Frontal cortex (tissue), 4 donors: ENCODE data around the gene AKAP1. TPM values are rescaled to one million over a fixed set of nuclear protein-coding genes. Genes with fewer than 3 reads are reported as not detected.

Experiments used
- DNase-seq, 2 donors: peaks; one replicate each; pipeline ENCODE4 v3.0.0; 2012; ENCODE audit warnings: low spot score in 2 of 2
- FAIRE-seq: peaks from 2 replicates; lab custom pipeline; 2012; peaks lifted over from hg19 to GRCh38; lab: Jason Lieb, UNC
- total RNA-seq: library from RNA; depleted of rRNA; stranded (reverse); fragments of >200 nt; gene quantifications from one replicate; pipeline ENCODE4 v1.2.3, GENCODE V29; 2014
- donor health status: control.
- donor health status: control.
- donor health status: control.

AKAP1 gene, protein sequence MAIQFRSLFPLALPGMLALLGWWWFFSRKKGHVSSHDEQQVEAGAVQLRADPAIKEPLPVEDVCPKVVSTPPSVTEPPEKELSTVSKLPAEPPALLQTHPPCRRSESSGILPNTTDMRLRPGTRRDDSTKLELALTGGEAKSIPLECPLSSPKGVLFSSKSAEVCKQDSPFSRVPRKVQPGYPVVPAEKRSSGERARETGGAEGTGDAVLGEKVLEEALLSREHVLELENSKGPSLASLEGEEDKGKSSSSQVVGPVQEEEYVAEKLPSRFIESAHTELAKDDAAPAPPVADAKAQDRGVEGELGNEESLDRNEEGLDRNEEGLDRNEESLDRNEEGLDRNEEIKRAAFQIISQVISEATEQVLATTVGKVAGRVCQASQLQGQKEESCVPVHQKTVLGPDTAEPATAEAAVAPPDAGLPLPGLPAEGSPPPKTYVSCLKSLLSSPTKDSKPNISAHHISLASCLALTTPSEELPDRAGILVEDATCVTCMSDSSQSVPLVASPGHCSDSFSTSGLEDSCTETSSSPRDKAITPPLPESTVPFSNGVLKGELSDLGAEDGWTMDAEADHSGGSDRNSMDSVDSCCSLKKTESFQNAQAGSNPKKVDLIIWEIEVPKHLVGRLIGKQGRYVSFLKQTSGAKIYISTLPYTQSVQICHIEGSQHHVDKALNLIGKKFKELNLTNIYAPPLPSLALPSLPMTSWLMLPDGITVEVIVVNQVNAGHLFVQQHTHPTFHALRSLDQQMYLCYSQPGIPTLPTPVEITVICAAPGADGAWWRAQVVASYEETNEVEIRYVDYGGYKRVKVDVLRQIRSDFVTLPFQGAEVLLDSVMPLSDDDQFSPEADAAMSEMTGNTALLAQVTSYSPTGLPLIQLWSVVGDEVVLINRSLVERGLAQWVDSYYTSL
- 27.7 TPM for total RNA-seq

DNA sequence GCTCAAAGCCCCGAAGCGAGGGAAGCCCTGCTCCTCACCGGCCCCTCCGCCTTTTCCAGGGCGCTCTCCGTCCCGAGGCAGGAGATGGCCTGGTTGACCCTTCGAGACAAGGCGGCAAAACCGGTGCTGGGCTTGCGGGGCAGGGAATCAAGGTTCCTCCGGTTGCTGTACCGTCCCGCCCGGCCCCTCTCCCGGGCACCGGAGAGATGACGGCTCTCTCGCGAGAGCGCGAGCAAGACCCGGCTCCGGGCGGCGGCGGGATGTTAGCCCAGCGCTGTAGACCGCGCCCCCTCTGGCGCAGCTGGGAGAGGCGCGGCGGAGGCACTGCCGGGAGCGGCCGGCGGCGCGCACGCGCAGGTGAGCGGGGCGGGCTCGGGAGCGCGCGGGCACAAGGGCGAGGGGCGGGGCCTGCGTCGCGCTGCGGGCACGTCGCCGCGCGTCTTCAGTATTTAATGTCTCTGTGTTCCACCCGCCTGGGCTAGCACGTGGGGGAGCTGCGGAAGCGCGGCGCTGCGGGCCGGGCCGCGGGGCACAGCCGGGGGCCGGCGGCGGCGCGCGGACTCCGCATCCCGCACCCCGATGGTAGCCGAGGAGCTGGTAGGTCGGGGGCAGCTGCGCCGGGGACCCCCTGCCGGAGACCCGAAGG is at the start of gene AKAP1:
TSS of gene AKAP1 (plus strand) at position 445 of the 646 bp plus-strand sequence. CDS start 20,219 bp downstream, outside the sequence.
- DNase-seq (peak; percentile 98), FAIRE-seq (no peak)

DNA sequence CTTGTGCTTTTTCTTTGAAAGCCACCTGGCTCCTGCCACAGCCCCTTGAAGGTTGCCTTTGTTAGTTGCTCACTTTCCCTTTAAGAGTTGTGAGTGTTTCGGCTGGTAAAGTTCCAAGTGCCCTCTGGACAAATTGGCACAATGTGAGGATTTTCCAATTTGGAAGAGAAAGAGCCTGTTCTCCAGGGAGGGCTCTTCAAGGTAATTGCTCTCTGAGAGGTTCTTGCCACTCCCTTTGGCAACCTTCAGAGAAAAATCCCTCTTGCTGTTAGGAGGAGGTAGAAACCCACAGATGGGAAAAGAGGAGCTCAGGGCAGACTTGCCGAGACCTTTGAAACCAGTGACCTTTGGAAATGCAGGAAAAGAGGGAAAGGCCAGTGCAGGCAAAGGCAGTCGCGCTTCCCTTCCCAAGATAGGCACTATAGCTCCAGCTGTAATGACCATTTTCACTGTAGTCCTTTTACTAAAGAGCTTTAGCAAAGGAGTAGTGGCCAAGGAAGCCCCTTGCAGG is 49.0 kb upstream of the AKAP1 start:
- DNase-seq (no peak), FAIRE-seq (no peak)

DNA sequence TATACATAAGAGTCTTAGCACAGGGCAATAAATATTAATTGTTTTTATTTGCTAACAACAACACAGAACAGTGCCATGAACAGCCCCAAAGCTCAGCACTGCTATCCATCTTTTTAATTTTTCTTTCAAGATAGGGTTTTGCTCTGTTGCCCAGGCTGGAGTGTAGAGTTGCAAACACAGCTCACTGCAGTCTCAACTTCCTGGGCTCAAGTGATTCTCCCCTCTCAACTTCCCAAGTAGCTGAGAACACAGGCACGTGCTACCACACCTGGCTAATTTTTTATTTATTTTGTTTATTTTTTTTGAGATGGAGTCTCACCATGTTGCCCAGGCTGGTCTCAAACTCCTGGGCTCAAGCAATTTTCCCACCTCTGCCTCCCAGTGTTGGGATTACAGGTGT is 47.6 kb upstream of the AKAP1 start:
- FAIRE-seq (no peak), DNase-seq (no peak)

DNA sequence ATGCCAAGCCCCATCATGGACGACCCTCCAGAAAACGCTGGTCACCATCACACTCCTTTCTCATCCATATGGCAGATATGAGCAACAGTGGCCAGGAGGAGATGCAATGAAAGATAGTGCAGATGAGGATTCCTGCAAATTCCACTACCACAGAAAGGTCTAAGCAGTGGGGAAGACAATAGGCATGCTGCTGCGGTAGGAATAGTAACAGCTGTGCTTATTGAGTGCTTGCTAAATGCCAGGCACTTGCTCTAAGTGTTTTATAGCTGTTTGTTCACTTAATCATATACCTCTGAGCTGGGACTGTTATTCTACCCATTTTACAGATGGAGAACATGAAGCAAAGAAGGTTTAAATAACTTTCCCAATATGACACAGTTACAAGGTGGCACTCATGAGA is 46.6 kb upstream of the AKAP1 start:
- no peak for FAIRE-seq

DNA sequence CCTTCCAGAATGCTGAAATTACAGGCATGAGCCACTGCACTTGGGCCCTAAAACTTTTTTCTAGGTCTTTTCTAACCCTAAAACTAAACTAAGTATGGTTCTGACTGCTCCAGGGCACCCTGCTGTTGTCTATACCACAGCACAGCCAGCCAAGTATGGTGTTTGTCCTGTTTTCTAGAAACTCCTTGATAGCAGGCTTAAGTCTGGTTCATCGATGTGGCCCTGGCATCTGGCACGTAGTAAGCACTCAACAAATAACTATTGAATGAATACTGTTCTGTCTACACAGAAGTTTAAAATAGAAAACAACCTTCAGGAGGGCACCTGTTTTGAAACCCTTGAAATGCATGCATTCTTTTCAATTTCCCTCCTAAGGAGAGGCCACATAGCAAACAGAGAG is 44.5 kb upstream of the AKAP1 start:
- no peak for FAIRE-seq
- DNase-seq, result no peak

More for the DNA sequence above, 46.6 kb upstream of the AKAP1 start:
- DNase-seq, result no peak

DNA sequence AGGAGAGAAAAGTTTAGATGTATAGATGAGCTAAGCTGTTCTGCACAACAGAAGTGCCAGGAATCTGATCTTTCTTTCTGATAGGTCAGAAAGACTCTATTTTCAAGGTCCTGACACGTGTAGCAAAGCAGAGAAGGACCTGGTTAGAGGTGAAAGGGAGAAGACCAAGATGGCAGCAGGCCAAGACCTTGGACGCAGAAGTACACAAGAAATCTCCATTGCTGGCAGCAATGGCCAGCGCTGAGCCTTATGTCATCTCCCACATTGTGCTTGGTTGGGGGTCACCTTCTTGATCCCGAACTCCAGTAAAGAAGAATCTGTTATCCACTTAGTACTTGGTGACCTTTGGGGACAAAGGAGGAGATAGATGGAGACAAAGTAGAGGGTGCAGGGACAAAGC is 41.8 kb upstream of the AKAP1 start:
- FAIRE-seq (no peak), DNase-seq (no peak)

DNA sequence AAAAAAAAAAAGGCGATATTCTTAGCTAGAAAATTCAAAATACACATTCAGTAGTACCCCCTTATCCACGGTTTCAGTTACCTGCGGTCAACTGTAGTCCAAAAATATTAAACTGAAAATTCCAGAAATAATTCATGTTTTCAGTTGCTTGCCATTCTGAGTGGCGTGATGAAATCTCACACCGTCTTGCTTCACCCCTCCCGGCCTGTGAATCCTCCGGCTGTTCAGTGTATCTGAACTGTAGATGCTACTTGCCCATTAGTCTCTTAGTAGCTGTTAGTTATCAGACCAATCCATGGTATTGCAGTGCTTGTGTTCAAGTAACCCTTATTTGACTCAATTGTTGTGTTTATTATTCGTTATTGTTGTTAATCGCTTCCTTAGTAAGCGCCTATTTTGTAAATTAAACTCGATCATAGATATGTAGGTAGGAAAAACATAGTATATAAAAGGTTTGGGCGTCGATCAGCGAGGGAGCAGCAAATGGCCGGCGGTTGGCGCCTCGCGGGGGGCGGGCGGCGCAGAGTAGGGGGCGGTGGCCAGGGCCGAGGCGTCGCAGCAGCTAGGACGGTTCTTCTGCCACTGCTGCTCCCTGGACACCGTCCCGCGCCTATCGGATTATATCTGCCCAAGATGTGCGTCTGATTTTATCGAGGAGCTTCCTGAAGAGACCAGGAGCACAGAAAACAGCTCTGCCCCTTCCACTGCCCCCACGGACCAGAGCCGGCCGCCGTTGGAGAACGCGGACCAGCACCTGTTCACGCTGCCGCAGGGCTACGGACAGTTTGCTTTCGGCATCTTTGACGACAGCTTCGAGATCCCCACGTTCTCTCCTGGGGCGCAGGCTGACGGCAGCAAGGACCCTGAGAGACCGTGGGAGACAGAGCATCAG is 39.8 kb upstream of the AKAP1 start:
- no peak for DNase-seq
- no peak for FAIRE-seq

DNA sequence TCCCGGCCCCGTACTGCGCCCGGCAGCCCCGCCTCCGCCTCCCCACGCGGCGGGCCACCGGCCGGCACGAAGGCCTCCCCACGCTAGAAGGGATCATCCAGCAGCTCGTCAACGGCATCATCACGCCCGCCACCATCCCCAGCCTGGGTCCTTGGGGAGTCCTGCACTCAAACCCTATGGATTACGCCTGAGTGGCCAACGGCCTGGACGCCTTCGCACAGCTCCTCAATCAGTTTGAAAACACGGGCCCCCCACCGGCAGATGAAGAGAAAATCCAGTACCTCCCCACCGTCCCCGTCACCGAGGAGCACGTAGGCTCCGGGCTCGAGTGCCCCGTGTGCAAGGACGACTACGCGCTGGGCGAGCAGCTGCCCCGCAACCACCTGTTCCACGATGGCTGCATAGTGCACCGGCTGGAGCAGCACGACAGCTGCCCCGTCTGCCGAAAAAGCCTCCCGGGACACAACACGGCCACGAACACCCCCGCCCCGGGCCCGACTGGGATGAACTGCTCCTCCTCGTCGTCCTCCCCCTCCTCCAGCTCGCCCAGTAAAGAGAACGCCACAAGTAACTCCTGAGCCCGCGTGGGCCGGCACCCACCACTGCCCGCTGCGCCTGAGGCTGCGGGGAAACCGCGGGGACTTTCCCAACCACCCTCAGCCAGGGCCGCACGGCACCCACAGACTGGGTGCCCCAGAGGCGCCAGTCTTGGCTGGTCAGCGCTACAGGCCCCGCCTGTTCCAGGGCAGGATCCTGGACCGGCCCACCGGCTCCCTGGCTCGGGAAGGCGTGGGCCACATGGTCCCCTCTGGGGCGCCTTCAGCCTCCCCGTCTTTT is 39.0 kb upstream of the AKAP1 start:
- DNase-seq (peak in 1 of 2 donors; percentile 51), FAIRE-seq (no peak)

DNA sequence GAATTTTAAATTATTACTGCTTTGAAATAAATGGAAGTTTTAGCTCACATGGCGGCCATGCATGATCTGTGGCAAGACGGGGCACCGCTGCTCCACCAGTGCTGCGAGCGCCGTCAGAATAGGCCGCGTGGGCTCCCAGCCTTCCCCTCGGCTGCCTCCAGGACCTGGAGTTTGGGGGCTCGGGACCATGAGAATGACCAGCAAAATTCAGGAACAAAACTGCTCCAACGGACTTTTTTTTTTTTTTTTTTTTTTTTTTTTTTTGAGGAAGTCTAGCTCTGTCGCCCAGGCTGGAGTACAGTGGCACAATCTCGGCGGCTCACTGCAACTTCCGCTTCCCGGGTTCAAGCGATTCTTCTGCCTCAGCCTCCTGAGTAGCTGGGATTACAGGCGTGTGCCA is 38.3 kb upstream of the AKAP1 start:
- no peak for DNase-seq
- no peak for FAIRE-seq

DNA sequence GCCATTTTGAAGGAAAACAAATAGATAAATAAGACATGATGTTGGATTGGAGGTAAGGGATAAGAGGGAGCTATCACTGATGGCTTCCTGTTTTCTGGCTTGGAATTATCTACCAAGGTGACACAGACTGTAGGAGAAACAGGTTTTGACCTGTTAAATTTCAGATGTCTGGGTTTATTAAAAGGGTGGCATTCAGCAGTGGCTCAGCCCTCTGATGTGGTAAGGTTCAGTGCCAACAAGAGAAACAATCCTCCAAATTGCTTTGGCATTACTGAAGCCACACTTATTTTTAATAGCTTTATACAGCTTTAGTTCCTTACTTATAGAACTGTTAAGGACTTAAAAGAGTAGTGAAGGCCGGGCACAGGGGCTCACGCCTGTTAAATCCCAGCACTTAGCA is 37.0 kb upstream of the AKAP1 start:
- DNase-seq, result no peak
- FAIRE-seq, result no peak

DNA sequence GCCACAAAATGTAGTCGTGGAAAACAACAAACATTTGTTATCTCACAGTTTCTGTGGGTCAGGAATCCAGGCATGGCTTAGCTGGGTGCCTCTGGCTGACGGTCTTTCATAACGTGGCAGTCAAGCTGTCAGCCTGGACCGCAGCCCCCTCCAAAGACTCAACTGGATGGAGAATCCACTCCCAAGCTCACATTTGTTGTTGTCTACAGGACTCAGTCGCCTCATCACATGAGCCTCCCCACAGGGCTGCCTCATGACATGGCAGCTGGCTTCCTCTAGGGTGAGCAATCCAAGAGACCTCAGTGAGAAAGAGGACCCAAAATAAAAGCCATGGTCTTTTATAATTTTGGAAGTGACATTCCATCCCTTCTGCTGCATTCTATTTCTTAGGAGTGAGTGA is 34.7 kb upstream of the AKAP1 start:
- DNase-seq (no peak), FAIRE-seq (no peak)

DNA sequence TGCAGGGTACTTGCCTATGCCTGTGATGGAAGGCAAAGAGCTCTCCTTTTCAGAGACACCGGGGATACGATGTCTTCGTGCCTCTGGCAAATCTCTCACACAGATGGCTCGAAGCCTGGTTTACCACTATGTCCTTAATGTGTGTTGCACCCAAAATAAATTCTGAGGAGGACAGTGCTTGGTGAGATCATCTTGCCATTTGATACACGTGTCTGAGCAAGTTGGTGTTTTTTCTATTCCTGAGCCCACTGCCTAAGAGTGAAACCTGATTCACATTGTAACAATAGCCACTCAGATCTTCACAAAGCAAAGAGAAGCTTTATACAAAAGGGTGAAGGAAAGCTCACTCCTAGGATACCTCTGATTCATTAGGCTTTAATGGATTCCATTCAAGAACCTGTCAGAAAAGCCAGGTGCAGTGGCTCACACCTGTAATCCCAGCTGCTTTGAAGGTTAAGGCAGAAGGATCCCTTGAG is 33.1 kb upstream of the AKAP1 start:
- DNase-seq, result no peak
- no peak for FAIRE-seq

DNA sequence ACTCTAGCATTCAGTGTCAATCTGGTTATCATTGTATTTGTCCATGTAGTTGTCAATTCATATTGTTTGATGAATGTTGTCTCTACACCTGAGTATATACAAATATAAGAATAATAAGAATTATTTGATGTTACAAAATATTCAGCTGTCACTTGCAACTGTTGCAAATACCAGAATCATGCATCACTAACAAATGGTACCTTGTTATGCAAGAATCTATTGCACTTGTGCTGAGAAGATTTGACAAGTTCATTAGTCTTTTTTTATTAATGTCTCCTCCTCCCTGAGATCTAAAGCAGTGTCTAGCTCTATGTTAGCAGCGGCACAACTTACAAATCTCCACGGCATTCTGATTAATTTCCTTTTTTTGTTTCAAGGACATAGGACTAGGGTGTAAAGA is 22.2 kb upstream of the AKAP1 start:
- FAIRE-seq, result no peak
- no peak for DNase-seq

DNA sequence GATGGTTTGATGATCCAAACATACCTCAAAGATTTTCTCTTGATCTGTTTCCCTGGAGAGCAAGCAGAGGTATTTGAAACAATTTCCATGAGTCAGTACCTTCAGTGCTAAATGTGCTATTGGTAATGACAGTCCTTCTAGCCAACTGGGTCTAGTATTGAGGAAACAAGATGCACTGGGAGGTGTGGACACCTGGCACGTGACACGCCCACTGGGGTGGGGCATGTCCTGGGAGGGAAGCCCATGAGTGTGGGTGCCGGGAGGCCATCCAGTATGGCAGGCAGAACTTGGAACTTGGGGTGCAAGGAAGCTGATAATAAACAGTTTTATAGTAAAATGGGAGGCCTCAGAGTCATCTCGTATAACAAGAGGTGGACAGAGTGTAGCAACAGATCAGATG is 17.9 kb upstream of the AKAP1 start:
- no peak for DNase-seq
- FAIRE-seq, result no peak

DNA sequence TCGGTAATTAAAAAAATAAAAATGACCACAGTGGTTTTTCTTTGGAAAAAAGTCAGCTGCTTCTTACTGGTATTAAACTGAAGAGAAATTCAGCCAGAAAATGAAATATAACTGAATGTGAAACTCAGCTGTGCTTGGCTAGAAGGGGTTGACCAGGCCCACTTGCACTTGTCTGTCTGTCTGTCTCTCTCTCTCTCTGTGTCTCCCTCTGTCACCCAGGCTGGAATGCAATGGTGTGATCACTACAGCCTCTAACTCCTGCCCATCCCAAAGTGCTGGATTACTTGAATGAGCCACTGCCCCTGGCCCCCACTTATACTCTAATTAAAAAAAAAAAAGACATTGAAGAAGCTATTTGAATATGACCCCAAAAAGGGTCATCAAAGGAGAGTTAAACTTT is 17.3 kb upstream of the AKAP1 start:
- DNase-seq, result no peak
- no peak for FAIRE-seq

DNA sequence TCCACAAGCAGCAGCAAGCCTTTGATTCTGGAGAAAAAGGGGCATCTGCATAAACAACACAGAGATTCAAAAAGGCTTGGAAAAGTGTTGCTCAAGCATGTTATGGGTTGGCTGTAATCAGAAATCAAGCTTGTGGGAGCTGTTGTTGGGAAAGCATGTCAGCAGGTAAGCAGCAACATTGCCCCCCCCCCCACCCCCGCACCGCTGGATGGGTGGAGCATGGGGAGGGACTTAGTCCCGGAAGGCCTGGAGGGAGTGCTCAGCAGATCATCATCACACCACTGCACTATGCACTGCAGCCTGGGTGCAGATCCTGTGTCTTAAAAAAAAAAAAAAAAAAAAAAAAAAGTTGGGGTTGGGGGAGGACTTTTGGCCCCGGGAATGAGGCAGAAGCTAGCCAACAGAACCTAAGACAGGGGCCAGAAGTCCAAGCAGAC is 16.8 kb upstream of the AKAP1 start:
- DNase-seq (no peak), FAIRE-seq (no peak)

DNA sequence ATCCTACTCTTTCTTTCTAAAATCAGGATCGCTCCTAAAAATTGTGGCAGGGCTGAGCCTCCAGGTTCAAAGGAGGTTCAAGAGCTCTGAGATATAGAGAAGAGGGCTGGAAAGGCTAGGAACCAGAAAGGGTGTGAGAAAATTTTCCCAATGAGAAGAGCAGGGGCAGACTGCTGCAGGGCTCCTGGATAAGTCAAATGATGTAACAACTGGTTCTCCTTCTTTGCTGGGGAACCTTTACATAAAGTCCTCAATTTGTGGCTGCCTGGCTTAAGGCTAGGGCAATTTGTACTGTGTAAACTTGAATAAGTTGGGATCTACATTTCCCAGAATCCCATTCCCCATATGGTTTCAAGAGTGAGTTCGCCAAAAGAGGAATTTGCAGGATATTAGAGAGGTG is 16.3 kb upstream of the AKAP1 start:
- FAIRE-seq, result no peak
- DNase-seq, result no peak
